SK-N-SH treated with all-trans-retinoic acid at 6 μM for 48 hours (cell line): ENCODE measurements around the gene CANT1.

Experiments used
- ATAC-seq: fragments of 200-7000 bp; cut with Tn5 transposase; 3 replicates; pipeline ENCODE4 v1.9.1; 2020; ENCODE audit warnings: mild to moderate bottlenecking, moderate library complexity
- ARNTL ChIP-seq: fragments of 450-650 bp; formaldehyde crosslinking; IDR thresholded peaks from 2 replicates; pipeline ENCODE4 v1.5.0; 2020; ENCODE audit warnings: low read depth, mild to moderate bottlenecking, moderate library complexity, borderline replicate concordance
- BACH2 ChIP-seq: fragments of 250-450 bp; sonication (Bioruptor Pico); IDR thresholded peaks from 2 replicates; pipeline ENCODE4 v1.9.0; 2021; ENCODE audit warnings: mild to moderate bottlenecking, borderline replicate concordance
- CSDC2 ChIP-seq: fragments of 250-450 bp; sonication (Bioruptor Pico); IDR thresholded peaks from 2 replicates; pipeline ENCODE4 v1.5.0; 2020; ENCODE audit warnings: mild to moderate bottlenecking, moderate library complexity
- ESRRG ChIP-seq: fragments of 250-450 bp; sonication (Bioruptor Pico); IDR thresholded peaks from 2 replicates; pipeline ENCODE4 v1.6.1; 2021; ENCODE audit warnings: mild to moderate bottlenecking
- GLIS3 ChIP-seq: fragments of 250-450 bp; sonication (Bioruptor Pico); IDR thresholded peaks from 2 replicates; pipeline ENCODE4 v1.5.0; 2020; ENCODE audit warnings: mild to moderate bottlenecking, moderate library complexity
- OSR1 ChIP-seq: fragments of 250-450 bp; sonication (Bioruptor Pico); IDR thresholded peaks from 2 replicates; pipeline ENCODE4 v1.8.0; 2022; ENCODE audit warnings: moderate library complexity, mild to moderate bottlenecking, inconsistent platforms
- RARB ChIP-seq: fragments of 250-450 bp; sonication (Bioruptor Pico); IDR thresholded peaks from 2 replicates; pipeline ENCODE4 v1.8.0; 2021; ENCODE audit warnings: mild to moderate bottlenecking, moderate library complexity
- TCF4 ChIP-seq: fragments of 250-450 bp; sonication (Bioruptor Pico); IDR thresholded peaks from 2 replicates; pipeline ENCODE4 v1.8.0; 2021; ENCODE audit warnings: mild to moderate bottlenecking, moderate library complexity, borderline replicate concordance
- TOX ChIP-seq: fragments of 250-450 bp; sonication (Bioruptor Pico); IDR thresholded peaks from 2 replicates; pipeline ENCODE4 v1.8.0; 2021; ENCODE audit warnings: mild to moderate bottlenecking, moderate library complexity, borderline replicate concordance
- ZFP3 ChIP-seq: fragments of 250-450 bp; sonication (Bioruptor Pico); IDR thresholded peaks from 2 replicates; pipeline ENCODE4 v1.5.0; 2020; ENCODE audit warnings: mild to moderate bottlenecking, moderate library complexity
- ZFP30 ChIP-seq: fragments of 450-650 bp; formaldehyde crosslinking; IDR thresholded peaks from 2 replicates; pipeline ENCODE4 v1.5.0; 2022; ENCODE audit warnings: mild to moderate bottlenecking, moderate library complexity
- ZNF565 ChIP-seq: fragments of 450-650 bp; formaldehyde crosslinking; conservative IDR thresholded peaks from 2 replicates; pipeline ENCODE4 v1.5.0; 2020; ENCODE audit warnings: low read depth, mild to moderate bottlenecking, moderate library complexity
- ZNF70 ChIP-seq: fragments of 450-650 bp; formaldehyde crosslinking; IDR thresholded peaks from 2 replicates; pipeline ENCODE4 v1.5.0; 2020; ENCODE audit warnings: mild to moderate bottlenecking, moderate library complexity
- ZNF8 ChIP-seq: fragments of 450-650 bp; formaldehyde crosslinking; IDR thresholded peaks from 2 replicates; pipeline ENCODE4 v1.5.0; 2020; ENCODE audit warnings: mild to moderate bottlenecking, moderate library complexity
- TF ChIP-seq, protein P1 (sequence below): fragments of 250-450 bp; sonication (Bioruptor Pico); IDR thresholded peaks from 2 replicates; pipeline ENCODE4 v1.5.0; 2020; ENCODE audit warnings: mild to moderate bottlenecking, moderate library complexity
- TF ChIP-seq, protein P2 (sequence below): fragments of 250-450 bp; sonication (Bioruptor Pico); IDR thresholded peaks from 2 replicates; pipeline ENCODE4 v1.5.1; 2020; ENCODE audit warnings: low read depth, mild to moderate bottlenecking, moderate library complexity
- TF ChIP-seq, protein P3 (sequence below): fragments of 250-450 bp; sonication (Bioruptor Pico); IDR thresholded peaks from 2 replicates; pipeline ENCODE4 v1.8.0; 2020; ENCODE audit warnings: mild to moderate bottlenecking, moderate library complexity, borderline replicate concordance
- TF ChIP-seq, protein P4 (sequence below): fragments of 250-450 bp; sonication (Bioruptor Pico); IDR thresholded peaks from 2 replicates; pipeline ENCODE4 v1.8.0; 2021; ENCODE audit warnings: low read depth, mild to moderate bottlenecking, moderate library complexity, borderline replicate concordance
- TF ChIP-seq, protein P5 (sequence below): fragments of 250-450 bp; sonication (Bioruptor Pico); IDR thresholded peaks from 2 replicates; pipeline ENCODE4 v1.5.1; 2021; ENCODE audit warnings: mild to moderate bottlenecking, moderate library complexity

CANT1 gene

DNA sequence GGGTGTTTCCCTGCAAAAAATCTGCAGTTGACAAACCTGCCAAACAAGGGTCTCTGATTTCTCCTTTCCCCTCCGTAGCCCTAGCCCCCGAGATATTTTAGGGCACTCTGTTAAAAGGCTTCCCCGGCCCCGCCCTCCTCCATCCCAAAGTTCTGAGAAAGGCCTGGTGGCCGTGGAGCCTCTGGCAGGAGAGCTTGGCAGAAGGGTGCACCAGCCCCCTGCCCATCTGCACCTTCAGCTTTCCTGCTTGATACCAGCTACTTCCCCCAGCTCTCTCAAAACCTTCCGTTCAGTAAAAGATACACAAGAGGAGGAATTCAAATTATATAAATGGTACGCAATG, 711 bp upstream of the CANT1 start:
- no peak for ATAC-seq
- TF ChIP-seq, protein P1, sequence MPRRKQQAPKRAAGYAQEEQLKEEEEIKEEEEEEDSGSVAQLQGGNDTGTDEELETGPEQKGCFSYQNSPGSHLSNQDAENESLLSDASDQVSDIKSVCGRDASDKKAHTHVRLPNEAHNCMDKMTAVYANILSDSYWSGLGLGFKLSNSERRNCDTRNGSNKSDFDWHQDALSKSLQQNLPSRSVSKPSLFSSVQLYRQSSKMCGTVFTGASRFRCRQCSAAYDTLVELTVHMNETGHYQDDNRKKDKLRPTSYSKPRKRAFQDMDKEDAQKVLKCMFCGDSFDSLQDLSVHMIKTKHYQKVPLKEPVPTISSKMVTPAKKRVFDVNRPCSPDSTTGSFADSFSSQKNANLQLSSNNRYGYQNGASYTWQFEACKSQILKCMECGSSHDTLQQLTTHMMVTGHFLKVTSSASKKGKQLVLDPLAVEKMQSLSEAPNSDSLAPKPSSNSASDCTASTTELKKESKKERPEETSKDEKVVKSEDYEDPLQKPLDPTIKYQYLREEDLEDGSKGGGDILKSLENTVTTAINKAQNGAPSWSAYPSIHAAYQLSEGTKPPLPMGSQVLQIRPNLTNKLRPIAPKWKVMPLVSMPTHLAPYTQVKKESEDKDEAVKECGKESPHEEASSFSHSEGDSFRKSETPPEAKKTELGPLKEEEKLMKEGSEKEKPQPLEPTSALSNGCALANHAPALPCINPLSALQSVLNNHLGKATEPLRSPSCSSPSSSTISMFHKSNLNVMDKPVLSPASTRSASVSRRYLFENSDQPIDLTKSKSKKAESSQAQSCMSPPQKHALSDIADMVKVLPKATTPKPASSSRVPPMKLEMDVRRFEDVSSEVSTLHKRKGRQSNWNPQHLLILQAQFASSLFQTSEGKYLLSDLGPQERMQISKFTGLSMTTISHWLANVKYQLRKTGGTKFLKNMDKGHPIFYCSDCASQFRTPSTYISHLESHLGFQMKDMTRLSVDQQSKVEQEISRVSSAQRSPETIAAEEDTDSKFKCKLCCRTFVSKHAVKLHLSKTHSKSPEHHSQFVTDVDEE (CRISPR knock-in tag) = no peak
- TF ChIP-seq RARB (CRISPR knock-in tag) (no peak), ARNTL (no peak), ZNF70 (no peak), CSDC2 (CRISPR knock-in tag) (no peak), BACH2 (CRISPR knock-in tag) (no peak), ZFP30 (no peak), OSR1 (CRISPR knock-in tag) (no peak)

DNA sequence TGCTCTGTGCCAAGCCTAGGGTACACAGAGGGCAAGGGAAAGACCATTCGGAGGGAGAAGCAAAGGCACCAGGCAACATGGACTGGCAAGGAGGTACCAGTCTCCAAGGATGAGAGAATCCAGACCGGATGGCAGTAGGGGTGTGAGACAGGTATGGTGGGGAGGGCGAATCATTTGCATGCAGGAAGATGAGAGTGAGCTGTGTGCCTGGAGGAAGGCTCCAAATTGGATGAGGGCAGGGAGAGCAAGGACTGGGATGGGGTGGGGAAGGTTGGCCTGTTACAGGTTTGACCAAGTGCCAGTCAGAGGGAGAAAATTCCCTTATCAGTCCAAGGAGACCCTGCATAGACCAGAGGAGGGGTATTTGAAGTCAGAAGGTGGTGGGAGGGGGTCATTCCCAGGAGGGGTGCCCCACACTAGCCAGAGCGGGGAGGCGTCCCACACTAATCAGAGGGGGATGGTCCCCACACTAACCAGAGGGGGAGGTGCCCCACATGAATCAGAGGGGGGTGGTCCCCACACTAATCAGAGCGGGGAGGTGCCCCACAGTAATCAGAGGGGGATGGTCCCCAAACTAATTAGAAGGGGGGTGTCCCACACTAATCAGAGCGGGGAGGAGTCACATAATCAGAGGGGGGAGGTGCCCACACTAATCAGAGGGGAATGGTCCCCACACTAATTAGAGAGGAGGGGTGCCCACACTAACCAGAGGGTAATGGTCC, 737 bp downstream of the CANT1 start:
- no peak for ATAC-seq
- TF ChIP-seq RARB (CRISPR knock-in tag) (no peak), TCF4 (no peak), ZNF565 (CRISPR knock-in tag) (no peak), CSDC2 (CRISPR knock-in tag) (no peak)
- TF ChIP-seq, protein P2, sequence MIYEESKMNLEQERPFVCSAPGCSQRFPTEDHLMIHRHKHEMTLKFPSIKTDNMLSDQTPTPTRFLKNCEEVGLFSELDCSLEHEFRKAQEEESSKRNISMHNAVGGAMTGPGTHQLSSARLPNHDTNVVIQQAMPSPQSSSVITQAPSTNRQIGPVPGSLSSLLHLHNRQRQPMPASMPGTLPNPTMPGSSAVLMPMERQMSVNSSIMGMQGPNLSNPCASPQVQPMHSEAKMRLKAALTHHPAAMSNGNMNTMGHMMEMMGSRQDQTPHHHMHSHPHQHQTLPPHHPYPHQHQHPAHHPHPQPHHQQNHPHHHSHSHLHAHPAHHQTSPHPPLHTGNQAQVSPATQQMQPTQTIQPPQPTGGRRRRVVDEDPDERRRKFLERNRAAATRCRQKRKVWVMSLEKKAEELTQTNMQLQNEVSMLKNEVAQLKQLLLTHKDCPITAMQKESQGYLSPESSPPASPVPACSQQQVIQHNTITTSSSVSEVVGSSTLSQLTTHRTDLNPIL (CRISPR knock-in tag) = no peak

DNA sequence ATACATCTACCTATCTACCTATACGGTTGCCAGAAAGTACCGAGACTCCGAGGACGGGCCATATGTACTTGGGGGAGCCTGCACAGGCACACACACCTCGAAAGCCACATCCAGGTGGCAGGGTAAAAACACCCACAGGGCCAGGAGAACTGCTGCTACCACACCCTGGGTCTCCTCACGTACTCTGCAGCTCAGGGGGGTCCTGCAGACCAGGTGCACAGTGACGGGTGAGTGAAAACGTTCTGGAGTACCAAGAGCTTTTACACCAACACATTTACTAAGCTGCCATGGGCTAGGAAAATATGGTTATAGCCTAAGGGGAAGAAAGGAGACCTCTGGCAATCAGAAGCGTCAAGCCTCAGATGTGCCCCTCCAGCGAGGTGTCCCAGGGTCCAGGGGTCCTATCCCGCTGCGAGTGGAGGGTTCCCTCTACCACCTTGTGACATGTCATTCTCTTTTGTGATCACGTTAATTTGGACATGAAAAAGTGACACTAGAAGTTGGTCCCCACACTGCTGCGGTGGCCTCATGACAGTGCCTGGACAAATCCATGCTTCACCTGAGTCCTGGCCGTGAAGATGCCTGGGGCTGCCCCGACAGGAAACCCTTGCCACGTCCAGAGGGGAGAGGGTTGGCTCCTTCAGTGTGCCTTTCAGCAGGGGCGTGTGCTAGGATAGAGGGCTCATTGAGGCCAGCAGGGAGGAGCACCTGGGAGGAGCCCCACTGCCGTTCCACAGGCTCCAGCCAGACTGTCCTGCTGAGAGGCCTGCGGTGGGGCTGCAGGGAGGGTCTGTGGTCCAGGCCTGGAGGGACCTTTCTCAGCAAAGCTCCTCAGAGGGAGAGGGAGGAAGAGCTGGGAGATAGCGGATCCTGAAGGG, 1.8 kb downstream of the CANT1 start:
- no peak for ATAC-seq
- TF ChIP-seq CSDC2 (CRISPR knock-in tag) = no peak

DNA sequence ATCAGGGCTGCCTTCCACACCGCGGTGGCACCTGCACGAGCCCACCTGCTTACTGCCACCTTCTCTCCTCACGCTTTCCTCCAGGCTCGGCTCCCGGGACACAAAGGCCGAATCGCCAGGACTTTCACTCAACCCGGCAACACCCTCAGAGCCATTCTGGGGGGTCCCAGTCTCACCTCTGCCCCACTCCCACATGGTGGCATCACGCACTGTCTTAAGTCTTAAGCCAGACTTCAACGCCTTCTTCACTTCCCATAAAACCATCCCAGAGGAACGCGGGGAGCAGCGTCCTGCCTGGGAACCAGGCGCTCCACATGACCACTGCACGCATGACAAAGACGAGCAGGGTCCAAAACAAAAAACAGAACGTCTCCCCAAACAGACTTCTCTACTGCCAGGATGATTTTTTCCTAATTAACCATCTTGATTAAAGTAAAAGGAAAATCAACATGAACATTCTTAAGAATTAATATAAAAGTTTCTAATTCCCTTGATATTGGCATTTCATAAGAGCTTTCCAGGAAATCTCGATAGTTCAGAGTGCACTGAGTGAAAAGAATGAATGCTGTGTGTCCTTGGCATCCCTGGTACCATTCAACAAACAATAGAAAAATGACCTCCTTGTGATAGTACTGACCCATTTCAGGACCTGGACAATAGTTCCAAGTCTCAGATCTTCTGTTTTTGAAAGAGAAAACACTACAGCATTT, 2.6 kb downstream of the CANT1 start:
- ATAC-seq = no peak

More for the DNA sequence above, 2.6 kb downstream of the CANT1 start:
- TF ChIP-seq TOX (CRISPR knock-in tag) (no peak), GLIS3 (CRISPR knock-in tag) (no peak), BACH2 (CRISPR knock-in tag) (no peak), ESRRG (CRISPR knock-in tag) (no peak), ZNF8 (no peak), ZFP3 (CRISPR knock-in tag) (no peak), ZNF70 (no peak), TCF4 (no peak), CSDC2 (CRISPR knock-in tag) (no peak), ARNTL (no peak), OSR1 (CRISPR knock-in tag) (no peak)
- TF ChIP-seq, protein P2 (CRISPR knock-in tag) = no peak
- TF ChIP-seq, protein P3, sequence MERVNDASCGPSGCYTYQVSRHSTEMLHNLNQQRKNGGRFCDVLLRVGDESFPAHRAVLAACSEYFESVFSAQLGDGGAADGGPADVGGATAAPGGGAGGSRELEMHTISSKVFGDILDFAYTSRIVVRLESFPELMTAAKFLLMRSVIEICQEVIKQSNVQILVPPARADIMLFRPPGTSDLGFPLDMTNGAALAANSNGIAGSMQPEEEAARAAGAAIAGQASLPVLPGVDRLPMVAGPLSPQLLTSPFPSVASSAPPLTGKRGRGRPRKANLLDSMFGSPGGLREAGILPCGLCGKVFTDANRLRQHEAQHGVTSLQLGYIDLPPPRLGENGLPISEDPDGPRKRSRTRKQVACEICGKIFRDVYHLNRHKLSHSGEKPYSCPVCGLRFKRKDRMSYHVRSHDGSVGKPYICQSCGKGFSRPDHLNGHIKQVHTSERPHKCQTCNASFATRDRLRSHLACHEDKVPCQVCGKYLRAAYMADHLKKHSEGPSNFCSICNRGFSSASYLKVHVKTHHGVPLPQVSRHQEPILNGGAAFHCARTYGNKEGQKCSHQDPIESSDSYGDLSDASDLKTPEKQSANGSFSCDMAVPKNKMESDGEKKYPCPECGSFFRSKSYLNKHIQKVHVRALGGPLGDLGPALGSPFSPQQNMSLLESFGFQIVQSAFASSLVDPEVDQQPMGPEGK (CRISPR knock-in tag) = no peak
- TF ChIP-seq, protein P4, sequence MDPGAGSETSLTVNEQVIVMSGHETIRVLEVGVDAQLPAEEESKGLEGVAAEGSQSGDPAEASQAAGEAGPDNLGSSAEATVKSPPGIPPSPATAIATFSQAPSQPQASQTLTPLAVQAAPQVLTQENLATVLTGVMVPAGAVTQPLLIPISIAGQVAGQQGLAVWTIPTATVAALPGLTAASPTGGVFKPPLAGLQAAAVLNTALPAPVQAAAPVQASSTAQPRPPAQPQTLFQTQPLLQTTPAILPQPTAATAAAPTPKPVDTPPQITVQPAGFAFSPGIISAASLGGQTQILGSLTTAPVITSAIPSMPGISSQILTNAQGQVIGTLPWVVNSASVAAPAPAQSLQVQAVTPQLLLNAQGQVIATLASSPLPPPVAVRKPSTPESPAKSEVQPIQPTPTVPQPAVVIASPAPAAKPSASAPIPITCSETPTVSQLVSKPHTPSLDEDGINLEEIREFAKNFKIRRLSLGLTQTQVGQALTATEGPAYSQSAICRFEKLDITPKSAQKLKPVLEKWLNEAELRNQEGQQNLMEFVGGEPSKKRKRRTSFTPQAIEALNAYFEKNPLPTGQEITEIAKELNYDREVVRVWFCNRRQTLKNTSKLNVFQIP (CRISPR knock-in tag) = no peak
- TF ChIP-seq, protein P5, sequence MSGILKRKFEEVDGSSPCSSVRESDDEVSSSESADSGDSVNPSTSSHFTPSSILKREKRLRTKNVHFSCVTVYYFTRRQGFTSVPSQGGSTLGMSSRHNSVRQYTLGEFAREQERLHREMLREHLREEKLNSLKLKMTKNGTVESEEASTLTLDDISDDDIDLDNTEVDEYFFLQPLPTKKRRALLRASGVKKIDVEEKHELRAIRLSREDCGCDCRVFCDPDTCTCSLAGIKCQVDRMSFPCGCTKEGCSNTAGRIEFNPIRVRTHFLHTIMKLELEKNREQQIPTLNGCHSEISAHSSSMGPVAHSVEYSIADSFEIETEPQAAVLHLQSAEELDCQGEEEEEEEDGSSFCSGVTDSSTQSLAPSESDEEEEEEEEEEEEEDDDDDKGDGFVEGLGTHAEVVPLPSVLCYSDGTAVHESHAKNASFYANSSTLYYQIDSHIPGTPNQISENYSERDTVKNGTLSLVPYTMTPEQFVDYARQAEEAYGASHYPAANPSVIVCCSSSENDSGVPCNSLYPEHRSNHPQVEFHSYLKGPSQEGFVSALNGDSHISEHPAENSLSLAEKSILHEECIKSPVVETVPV (CRISPR knock-in tag) = no peak
- TF ChIP-seq, all 23 proteins: peak for 0
